Measurements from ENCODE around the gene GPR17.

DNA sequence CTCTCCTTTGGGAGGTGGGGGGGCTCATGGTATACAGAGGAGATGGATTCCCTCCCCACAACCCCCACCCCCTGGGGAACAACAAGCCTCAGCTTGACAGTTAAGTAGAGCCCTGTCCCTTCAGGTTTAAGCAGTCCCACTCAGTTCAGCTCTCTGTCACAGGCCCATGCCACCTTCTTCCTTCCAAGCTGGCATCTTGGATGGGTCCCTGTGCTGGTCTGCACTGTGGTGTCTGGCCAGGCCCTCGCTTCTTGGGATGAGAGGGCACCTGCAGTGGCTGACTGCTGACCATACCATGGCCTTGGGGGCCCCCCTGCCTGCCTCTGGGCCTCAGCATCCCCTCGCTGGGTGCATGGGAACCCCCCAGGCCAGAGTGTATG lies 20.4 kb upstream of the GPR17 start:
- TF ChIP-seq, protein P1, sequence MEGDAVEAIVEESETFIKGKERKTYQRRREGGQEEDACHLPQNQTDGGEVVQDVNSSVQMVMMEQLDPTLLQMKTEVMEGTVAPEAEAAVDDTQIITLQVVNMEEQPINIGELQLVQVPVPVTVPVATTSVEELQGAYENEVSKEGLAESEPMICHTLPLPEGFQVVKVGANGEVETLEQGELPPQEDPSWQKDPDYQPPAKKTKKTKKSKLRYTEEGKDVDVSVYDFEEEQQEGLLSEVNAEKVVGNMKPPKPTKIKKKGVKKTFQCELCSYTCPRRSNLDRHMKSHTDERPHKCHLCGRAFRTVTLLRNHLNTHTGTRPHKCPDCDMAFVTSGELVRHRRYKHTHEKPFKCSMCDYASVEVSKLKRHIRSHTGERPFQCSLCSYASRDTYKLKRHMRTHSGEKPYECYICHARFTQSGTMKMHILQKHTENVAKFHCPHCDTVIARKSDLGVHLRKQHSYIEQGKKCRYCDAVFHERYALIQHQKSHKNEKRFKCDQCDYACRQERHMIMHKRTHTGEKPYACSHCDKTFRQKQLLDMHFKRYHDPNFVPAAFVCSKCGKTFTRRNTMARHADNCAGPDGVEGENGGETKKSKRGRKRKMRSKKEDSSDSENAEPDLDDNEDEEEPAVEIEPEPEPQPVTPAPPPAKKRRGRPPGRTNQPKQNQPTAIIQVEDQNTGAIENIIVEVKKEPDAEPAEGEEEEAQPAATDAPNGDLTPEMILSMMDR (IDR thresholded peaks at IDR 0.05) = no peak
- TF ChIP-seq, protein P2, sequence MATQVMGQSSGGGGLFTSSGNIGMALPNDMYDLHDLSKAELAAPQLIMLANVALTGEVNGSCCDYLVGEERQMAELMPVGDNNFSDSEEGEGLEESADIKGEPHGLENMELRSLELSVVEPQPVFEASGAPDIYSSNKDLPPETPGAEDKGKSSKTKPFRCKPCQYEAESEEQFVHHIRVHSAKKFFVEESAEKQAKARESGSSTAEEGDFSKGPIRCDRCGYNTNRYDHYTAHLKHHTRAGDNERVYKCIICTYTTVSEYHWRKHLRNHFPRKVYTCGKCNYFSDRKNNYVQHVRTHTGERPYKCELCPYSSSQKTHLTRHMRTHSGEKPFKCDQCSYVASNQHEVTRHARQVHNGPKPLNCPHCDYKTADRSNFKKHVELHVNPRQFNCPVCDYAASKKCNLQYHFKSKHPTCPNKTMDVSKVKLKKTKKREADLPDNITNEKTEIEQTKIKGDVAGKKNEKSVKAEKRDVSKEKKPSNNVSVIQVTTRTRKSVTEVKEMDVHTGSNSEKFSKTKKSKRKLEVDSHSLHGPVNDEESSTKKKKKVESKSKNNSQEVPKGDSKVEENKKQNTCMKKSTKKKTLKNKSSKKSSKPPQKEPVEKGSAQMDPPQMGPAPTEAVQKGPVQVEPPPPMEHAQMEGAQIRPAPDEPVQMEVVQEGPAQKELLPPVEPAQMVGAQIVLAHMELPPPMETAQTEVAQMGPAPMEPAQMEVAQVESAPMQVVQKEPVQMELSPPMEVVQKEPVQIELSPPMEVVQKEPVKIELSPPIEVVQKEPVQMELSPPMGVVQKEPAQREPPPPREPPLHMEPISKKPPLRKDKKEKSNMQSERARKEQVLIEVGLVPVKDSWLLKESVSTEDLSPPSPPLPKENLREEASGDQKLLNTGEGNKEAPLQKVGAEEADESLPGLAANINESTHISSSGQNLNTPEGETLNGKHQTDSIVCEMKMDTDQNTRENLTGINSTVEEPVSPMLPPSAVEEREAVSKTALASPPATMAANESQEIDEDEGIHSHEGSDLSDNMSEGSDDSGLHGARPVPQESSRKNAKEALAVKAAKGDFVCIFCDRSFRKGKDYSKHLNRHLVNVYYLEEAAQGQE (IDR thresholded peaks at IDR 0.05; ENCODE audit: insufficient read depth in 1 of 2, low read depth in 2 of 2, low read length in 1 of 2) = no peak
- TF ChIP-seq POLR2AphosphoS5 (IDR thresholded peaks at IDR 0.05; ENCODE audit: low read depth, low read length) (no peak), TCF7L2 (IDR thresholded peaks at IDR 0.05; ENCODE audit: low read depth, low read length) (no peak), SIN3A (IDR thresholded peaks at IDR 0.05; ENCODE audit: borderline replicate concordance, insufficient read depth, low read depth, low read length) (no peak)
